ENCODE measurements around the gene STXBP6.

GRCh38 chr14:24938593-24938992 is 111.4 kb downstream of the STXBP6 start:
- TF ChIP-seq CTCF (IDR thresholded peaks at IDR 0.05) (no peak), EZH2phosphoT487 (IDR thresholded peaks at IDR 0.05) (no peak)

Measured in neural progenitor cell (in vitro differentiated cells).